LoVo (cell line): ENCODE data around the gene POPDC2.
"Not testable (repeated sequence)": the region's sequence is repeated elsewhere in the genome, so short reads cannot be mapped to it uniquely, and the experiment has no call there.

Source experiments
- DNase-seq: peaks from one replicate; pipeline ENCODE4 v3.0.0-alpha.2; 2016; ENCODE audit warnings: low spot score

POPDC2 gene

GRCh38 chr3:119613201-119613600 lies 47.2 kb downstream of the POPDC2 start:
- DNase-seq, result no peak

- no peak for DNase-seq
Observed at GRCh38 chr3:119611664-119612063, 48.7 kb downstream of the POPDC2 start.

- no peak for DNase-seq
Observed at GRCh38 chr3:119609301-119609700, 51.1 kb downstream of the POPDC2 start.

GRCh38 chr3:119608405-119609000 lies 51.9 kb downstream of the POPDC2 start:
- no peak for DNase-seq

GRCh38 chr3:119604878-119605277 lies 55.5 kb downstream of the POPDC2 start:
- no peak for DNase-seq

- no peak for DNase-seq
Observed at GRCh38 chr3:119602676-119603075, 57.7 kb downstream of the POPDC2 start.

GRCh38 chr3:119601154-119601553 lies 59.2 kb downstream of the POPDC2 start:
- no peak for DNase-seq

GRCh38 chr3:119600732-119601131 lies 59.7 kb downstream of the POPDC2 start:
- DNase-seq, result no peak

GRCh38 chr3:119599558-119600174 lies 60.7 kb downstream of the POPDC2 start:
- no peak for DNase-seq

GRCh38 chr3:119598410-119599098 lies 61.8 kb downstream of the POPDC2 start:
- no peak for DNase-seq

- DNase-seq, result no peak
Observed at GRCh38 chr3:119597548-119598288, 62.7 kb downstream of the POPDC2 start, which contains the start of gene PLA1A. Gene PLA1A (plus strand): TSS chr3:119597885. CDS start chr3:119597914, 29 bp downstream.

GRCh38 chr3:119596398-119596797 lies 64.0 kb downstream of the POPDC2 start:
- no peak for DNase-seq

- DNase-seq, result no peak
Observed at GRCh38 chr3:119595639-119596334, 64.6 kb downstream of the POPDC2 start.

GRCh38 chr3:119594929-119595328 lies 65.5 kb downstream of the POPDC2 start:
- not testable (repeated sequence) for DNase-seq

GRCh38 chr3:119594066-119594465 lies 66.3 kb downstream of the POPDC2 start:
- DNase-seq, result no peak

- DNase-seq, result no peak
Observed at GRCh38 chr3:119592861-119593260, 67.5 kb downstream of the POPDC2 start.
